Measurements from ENCODE around the gene CHD8.
"Not testable (repeated sequence)": the region's sequence is repeated elsewhere in the genome, so short reads cannot be mapped to it uniquely, and the experiment has no call there.

The CHD8 gene

GRCh38 chr14:21379338-21379737 is 76.6 kb downstream of the CHD8 start:
- Histone ChIP-seq H3K27me3 (replicated peaks) (no peaks in the 10 kb centered on the region), H3K4me3 (ENCODE audit: low read depth, low read length) (no peak overlapping the region), H3K36me3 (replicated peaks) (no peaks in the 10 kb centered on the region), H3K27ac (no peak overlapping the region)
- TF ChIP-seq CTCF (IDR thresholded peaks at IDR 0.05; ENCODE audit: low read depth, low read length, missing control alignments): no peak
- in situ Hi-C loops (cut with HindIII; ENCODE audit: low pct_ligation_motif_present, low sequenced_read_pairs): no loop called here
- no peak for DNase-seq

GRCh38 chr14:21373980-21374379 is 81.9 kb downstream of the CHD8 start:
- Histone ChIP-seq H3K36me3 (replicated peaks) (peaks cover 34% of the 10 kb centered on the region), H3K4me3 (ENCODE audit: low read depth, low read length) (no peak overlapping the region), H3K27ac (no peak overlapping the region), H3K27me3 (replicated peaks) (no peaks in the 10 kb centered on the region)
- in situ Hi-C loops (cut with HindIII; ENCODE audit: low pct_ligation_motif_present, low sequenced_read_pairs): no loop called here
- DNase-seq: no peak
- no peak for TF ChIP-seq CTCF (IDR thresholded peaks at IDR 0.05; ENCODE audit: low read depth, low read length, missing control alignments)

- DNase-seq; H3K27me3 ChIP-seq (replicated peaks); H3K4me3 ChIP-seq (ENCODE audit: low read depth, low read length); H3K27ac ChIP-seq; in situ Hi-C loops (cut with HindIII; ENCODE audit: low pct_ligation_motif_present, low sequenced_read_pairs): not testable (repeated sequence)
- H3K36me3 ChIP-seq (replicated peaks): peaks cover 46% of the 10 kb centered on the region
These were observed 83.1 kb downstream of the CHD8 start for GRCh38 chr14:21372814-21373213.

GRCh38 chr14:21369949-21370679 is 85.8 kb downstream of the CHD8 start:
- Histone ChIP-seq H3K27ac (no peak overlapping the region), H3K4me3 (ENCODE audit: low read depth, low read length) (no peak overlapping the region), H3K27me3 (replicated peaks) (no peaks in the 10 kb centered on the region), H3K36me3 (replicated peaks) (peaks cover 66% of the 10 kb centered on the region)
- in situ Hi-C loops (cut with HindIII; ENCODE audit: low pct_ligation_motif_present, low sequenced_read_pairs): no loop called here
- no peak for DNase-seq
- no peak for TF ChIP-seq CTCF (IDR thresholded peaks at IDR 0.05; ENCODE audit: low read depth, low read length, missing control alignments)

GRCh38 chr14:21367582-21368144 is 88.3 kb downstream of the CHD8 start:
- H3K36me3 ChIP-seq (replicated peaks): peaks cover 84% of the 10 kb centered on the region
- no peak overlapping the region for H3K4me3 ChIP-seq (ENCODE audit: low read depth, low read length)
- in situ Hi-C loops (cut with HindIII; ENCODE audit: low pct_ligation_motif_present, low sequenced_read_pairs): no loop called here
- TF ChIP-seq CTCF (IDR thresholded peaks at IDR 0.05; ENCODE audit: low read depth, low read length, missing control alignments): no peak
- no peak overlapping the region for H3K27ac ChIP-seq
- DNase-seq: no peak
- H3K27me3 ChIP-seq (replicated peaks): no peaks in the 10 kb centered on the region

- no peak overlapping the region for H3K4me3 ChIP-seq (ENCODE audit: low read depth, low read length)
- in situ Hi-C loops (cut with HindIII; ENCODE audit: low pct_ligation_motif_present, low sequenced_read_pairs): no loop called here
- no peak for DNase-seq
- no peak for TF ChIP-seq CTCF (IDR thresholded peaks at IDR 0.05; ENCODE audit: low read depth, low read length, missing control alignments)
- H3K27ac ChIP-seq: no peak overlapping the region
- no peaks in the 10 kb centered on the region for H3K27me3 ChIP-seq (replicated peaks)
- H3K36me3 ChIP-seq (replicated peaks): peaks cover 90% of the 10 kb centered on the region
These were observed 99.4 kb downstream of the CHD8 start for GRCh38 chr14:21356511-21356910.
